HepG2 (cell line): ENCODE data around the gene ABCC8. TPM values are rescaled to one million over a fixed set of nuclear protein-coding genes. Genes with fewer than 3 reads are reported as not detected.

Experiments
- ATAC-seq: fragments of 200-7000 bp; cut with Tn5 transposase; 3 replicates; pipeline ENCODE4 v1.9.1; 2020; ENCODE audit warnings: mild to moderate bottlenecking, moderate library complexity
- BruUV-seq: library from RNA; stranded (reverse); fragments of 400-500 nt; replicated peaks from 2 replicates; lab custom pipeline; 2021; lab: Mats Ljungman, UMichigan
- CTCF ChIA-PET: fragments of 300-600 bp; formaldehyde crosslinking; extraction: SDS; loops from one replicate; lab custom pipeline; 2021; ENCODE audit warnings: low total read pairs, inconsistent platforms, low intra/inter-chr PET ratio; lab: Yijun Ruan, JAX
- POLR2A ChIA-PET: fragments of 350-600 bp; sonication (Branson Sonifier 250); formaldehyde crosslinking; loops from one replicate; lab custom pipeline; 2020; ENCODE audit warnings: antibody characterized with exemption, inconsistent platforms; lab: Yijun Ruan, JAX
- DNase-seq: peaks from one replicate; pipeline ENCODE4 v3.0.0-alpha.2; 2015; ENCODE audit warnings: low spot score
- FAIRE-seq: peaks from 3 replicates; lab custom pipeline; 2011; peaks lifted over from hg19 to GRCh38; lab: Jason Lieb, UNC
- H2AFZ ChIP-seq: one replicate; pipeline ENCODE4 v1.6.1; 2011; ENCODE audit warnings: low read length, inconsistent platforms
- H3K27ac ChIP-seq: fragments of 300-600 bp; 3 replicates; pipeline ENCODE4 v1.8.0; 2011; ENCODE audit warnings: mixed run types, mild to moderate bottlenecking, mixed read lengths, low read length, inconsistent platforms; ENCODE audit not compliant: insufficient read depth; ENCODE audit errors: extremely low read length
- H3K27me3 ChIP-seq, 2 experiments: fragments of 200-600 bp in 1 of 2; 2 replicates in 1 of 2; 3 replicates in 1 of 2; pipeline versions ENCODE4 v1.6.0 to v1.8.0; 2011; ENCODE audit warnings: low read length in 2 of 2, mild to moderate bottlenecking in 2 of 2, moderate library complexity in 2 of 2, inconsistent platforms in 1 of 2; ENCODE audit not compliant: insufficient read depth in 2 of 2, control insufficient read depth in 1 of 2
- H3K36me3 ChIP-seq, 2 experiments: fragments of 200-600 bp in 1 of 2; replicated peaks in 1 of 2; 2 replicates in 1 of 2; 3 replicates in 1 of 2; pipeline versions ENCODE4 v1.5.1 to v1.8.0; 2011; ENCODE audit warnings: low read length in 2 of 2, inconsistent platforms in 1 of 2; ENCODE audit not compliant: insufficient read depth in 2 of 2, control insufficient read depth in 1 of 2
- H3K4me1 ChIP-seq: 2 replicates; pipeline ENCODE4 v1.5.1; 2012; ENCODE audit warnings: low read length, inconsistent platforms; ENCODE audit not compliant: insufficient read depth
- H3K4me2 ChIP-seq: 2 replicates; pipeline ENCODE4 v1.6.0; 2011; ENCODE audit warnings: low read depth, low read length, inconsistent platforms
- H3K4me3 ChIP-seq, 3 experiments: fragments of 200-600 bp in 1 of 3; sonication (generic), shearing (Covaris generic) in 1 of 3; replicated peaks in 1 of 3; 2 replicates each; pipeline ENCODE4 v1.5.1; 2011 to 2016; ENCODE audit warnings: low read length in 3 of 3, inconsistent platforms in 2 of 3, low read depth in 2 of 3, mild to moderate bottlenecking in 2 of 3, control low read depth in 1 of 3, mixed read lengths in 1 of 3; ENCODE audit not compliant: insufficient read depth in 1 of 3
- H3K79me2 ChIP-seq: one replicate; pipeline ENCODE4 v1.6.1; 2011; ENCODE audit warnings: low read length, inconsistent platforms; ENCODE audit not compliant: insufficient read depth
- H3K9ac ChIP-seq: 2 replicates; pipeline ENCODE4 v1.6.0; 2011; ENCODE audit warnings: mild to moderate bottlenecking, low read depth, low read length, inconsistent platforms; ENCODE audit not compliant: insufficient read depth
- H3K9me3 ChIP-seq: 2 replicates; pipeline ENCODE4 v1.5.1; 2012; ENCODE audit warnings: mild to moderate bottlenecking, low read length
- H4K20me1 ChIP-seq: 2 replicates; pipeline ENCODE4 v1.6.0; 2011; ENCODE audit warnings: inconsistent platforms, mild to moderate bottlenecking, low read length, moderate library complexity; ENCODE audit not compliant: insufficient read depth
- FOXP1 ChIP-seq, 2 experiments: fragments of 450-650 bp in 1 of 2; IDR thresholded peaks; 2 replicates each; pipeline ENCODE4 v1.6.1; 2017 to 2018; ENCODE audit warnings: antibody characterized with exemption in 1 of 2
- HMG20A ChIP-seq: IDR thresholded peaks from 2 replicates; pipeline ENCODE4 v1.6.1; 2016; ENCODE audit warnings: borderline replicate concordance
- MBNL3 ChIP-seq: fragments of 250-450 bp; sonication (Bioruptor Pico); conservative IDR thresholded peaks from 2 replicates; pipeline ENCODE4 v1.8.0; 2022; ENCODE audit warnings: mild to moderate bottlenecking, inconsistent platforms
- NFE2 ChIP-seq: sonication (generic); formaldehyde crosslinking; IDR thresholded peaks from 2 replicates; pipeline ENCODE4 v1.4.0; 2020; ENCODE audit warnings: missing genetic modification reagents
- RCOR2 ChIP-seq: IDR thresholded peaks from 2 replicates; pipeline ENCODE4 v1.6.1; 2016; ENCODE audit warnings: missing biosample characterization, missing genetic modification reagents
- ZC3H4 ChIP-seq: sonication (generic); formaldehyde crosslinking; IDR thresholded peaks from 2 replicates; pipeline ENCODE4 v1.4.0; 2020; ENCODE audit warnings: missing genetic modification reagents, borderline replicate concordance
- ZFY ChIP-seq: sonication (generic); formaldehyde crosslinking; IDR thresholded peaks from 2 replicates; pipeline ENCODE4 v1.4.0; 2020; ENCODE audit warnings: missing genetic modification reagents
- ZKSCAN8 ChIP-seq: IDR thresholded peaks from 2 replicates; pipeline ENCODE4 v1.6.1; 2016; ENCODE audit warnings: borderline replicate concordance, missing genetic modification reagents, missing compliant biosample characterization
- ZNF138 ChIP-seq: sonication (generic); formaldehyde crosslinking; IDR thresholded peaks from 2 replicates; pipeline ENCODE4 v1.5.0; 2020; ENCODE audit warnings: mild to moderate bottlenecking, low read depth, missing genetic modification reagents
- ZNF451 ChIP-seq: sonication (generic); formaldehyde crosslinking; IDR thresholded peaks from 2 replicates; pipeline ENCODE4 v1.5.0; 2020; ENCODE audit warnings: mild to moderate bottlenecking, missing genetic modification reagents
- ZNF460 ChIP-seq: sonication (generic); formaldehyde crosslinking; IDR thresholded peaks from 2 replicates; pipeline ENCODE4 v1.5.1; 2020; ENCODE audit warnings: missing genetic modification reagents, mild to moderate bottlenecking, borderline replicate concordance
- ZSCAN20 ChIP-seq: sonication (generic); formaldehyde crosslinking; IDR thresholded peaks from 2 replicates; pipeline ENCODE4 v1.4.0; 2020; ENCODE audit warnings: missing genetic modification reagents, mild to moderate bottlenecking, borderline replicate concordance
- WGBS: methylation state at CpG from one replicate; pipeline ENCODE4 v1.1.6; 2017; ENCODE audit warnings: low lambda C conversion rate; 5-methylcytosine and 5-hydroxymethylcytosine counted together
- in situ Hi-C: cut with HindIII; loops from 2 replicates; pipeline ENCODE4 v1.10.0; 2017; ENCODE audit warnings: low pct_unique_long_range_greater_than_20kb; ENCODE audit not compliant: extremely low pct_ligation_motif_present
- intact Hi-C: fragments of 100-400 bp; cut with micrococcal nuclease; formaldehyde crosslinking; loops from one replicate; pipeline ENCODE4 v1.10.0; 2022; ENCODE audit not compliant: unreplicated experiment
- polyA plus RNA-seq, 8 experiments: library from polyadenylated mRNA; depleted of rRNA in 3 of 8; stranded (reverse) in 7 of 8; unstranded in 1 of 8; fragments of >200 nt; fragmentation: Illumina TruSeq in 4 of 8; extraction: Trizol in 4 of 8; gene quantifications; 2 replicates each; pipeline versions ENCODE4 v1.2.1 to v1.2.3, GENCODE V29; 2011 to 2016; ENCODE audit warnings: low read depth in 4 of 8, missing spikeins in 1 of 8, mixed read lengths in 1 of 8; ENCODE audit not compliant: insufficient read depth in 1 of 8
- total RNA-seq, 5 experiments: library from RNA; depleted of rRNA; stranded (reverse); fragments of >200 nt; fragmentation: Illumina TruSeq; extraction: Trizol; gene quantifications; 2 replicates each; pipeline ENCODE4 v1.2.3, GENCODE V29; 2016; ENCODE audit warnings: low read depth in 1 of 5
- TF ChIP-seq, protein P1 (sequence below): sonication (generic); formaldehyde crosslinking; IDR thresholded peaks from 2 replicates; pipeline ENCODE4 v1.4.0; 2020; ENCODE audit warnings: mild to moderate bottlenecking, missing genetic modification reagents
- TF ChIP-seq, protein P2 (sequence below): sonication (generic); formaldehyde crosslinking; IDR thresholded peaks from 2 replicates; pipeline ENCODE4 v1.8.0; 2022; ENCODE audit warnings: missing genetic modification reagents, mild to moderate bottlenecking, borderline replicate concordance

ABCC8 gene
- total and polyA plus RNA-seq, 2 of the 13 experiments (the other 11 are each of a cell fraction or from before 2014, with no cell fraction given): not detected

DNA sequence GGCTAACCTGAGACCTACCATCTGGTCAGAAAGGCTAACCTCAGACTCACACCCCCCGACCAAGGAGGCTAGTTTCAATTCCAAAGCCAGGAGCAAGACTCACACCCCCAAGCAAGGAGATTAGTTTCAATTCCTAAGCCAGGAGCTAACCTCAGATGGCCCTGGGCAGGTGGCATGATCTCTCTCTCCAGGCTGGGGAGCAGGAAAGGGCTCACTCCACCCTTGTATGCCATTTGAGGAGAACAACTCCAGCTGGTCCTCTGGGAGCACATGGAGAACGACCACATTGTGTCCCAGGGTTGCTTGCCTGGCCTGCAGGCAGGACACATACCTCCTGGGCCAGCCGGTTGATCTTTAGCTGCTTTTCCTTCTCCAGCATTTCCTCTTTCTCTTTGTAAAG lies 34.9 kb upstream of the ABCC8 start:
- ChIA-PET POLR2A (no interaction called here), CTCF (no interaction called here)
- no peak for FAIRE-seq
- DNase-seq: no peak
- Histone ChIP-seq H3K27ac (no peak overlapping the region), H3K4me3 (no peak overlapping the region), H3K27me3 (peaks cover 0 to 1% of the 10 kb centered on the region in 2 experiments; a peak in 2 of 5 replicates), H3K79me2 (no peaks in the 10 kb centered on the region), H2AFZ (no peak overlapping the region), H3K36me3 (no peaks in the 10 kb centered on the region), H3K4me2 (no peak overlapping the region), H3K9me3 (no peaks in the 10 kb centered on the region), H3K4me1 (no peaks in the 10 kb centered on the region), H4K20me1 (no peaks in the 10 kb centered on the region), H3K9ac (no peak overlapping the region)
- BruUV-seq: no TSS peak
- ATAC-seq: no peak
- intact Hi-C loops (no loop called here), in situ Hi-C loops (loop anchor here (25.0 kb wide), 1 partner anchor 274 kb away; no protein-coding TSS in a partner anchor)
- WGBS: 22% methylated on average over 3 of the region's 3 CpGs
- TF ChIP-seq FOXP1 (IDR thresholded peaks at IDR 0.05) (no peak), FOXP1 (CRISPR knock-in tag; IDR thresholded peaks at IDR 0.05) (no peak), ZSCAN20 (no peak), NFE2 (no peak), ZKSCAN8 (CRISPR knock-in tag) (no peak), ZNF460 (CRISPR knock-in tag) (no peak), RCOR2 (CRISPR knock-in tag) (no peak), HMG20A (CRISPR knock-in tag) (no peak), ZFY (CRISPR knock-in tag) (no peak), ZNF451 (CRISPR knock-in tag) (no peak), MBNL3 (no peak), ZNF138 (no peak), ZC3H4 (CRISPR knock-in tag) (no peak)
- TF ChIP-seq, protein P1, sequence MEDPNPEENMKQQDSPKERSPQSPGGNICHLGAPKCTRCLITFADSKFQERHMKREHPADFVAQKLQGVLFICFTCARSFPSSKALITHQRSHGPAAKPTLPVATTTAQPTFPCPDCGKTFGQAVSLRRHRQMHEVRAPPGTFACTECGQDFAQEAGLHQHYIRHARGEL (CRISPR knock-in tag): no peak
- TF ChIP-seq, protein P2, sequence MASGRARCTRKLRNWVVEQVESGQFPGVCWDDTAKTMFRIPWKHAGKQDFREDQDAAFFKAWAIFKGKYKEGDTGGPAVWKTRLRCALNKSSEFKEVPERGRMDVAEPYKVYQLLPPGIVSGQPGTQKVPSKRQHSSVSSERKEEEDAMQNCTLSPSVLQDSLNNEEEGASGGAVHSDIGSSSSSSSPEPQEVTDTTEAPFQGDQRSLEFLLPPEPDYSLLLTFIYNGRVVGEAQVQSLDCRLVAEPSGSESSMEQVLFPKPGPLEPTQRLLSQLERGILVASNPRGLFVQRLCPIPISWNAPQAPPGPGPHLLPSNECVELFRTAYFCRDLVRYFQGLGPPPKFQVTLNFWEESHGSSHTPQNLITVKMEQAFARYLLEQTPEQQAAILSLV (CRISPR knock-in tag): no peak
